Epithelial cell of proximal tubule (primary cell): ENCODE results near the gene URB2. TPM values are rescaled to one million over a fixed set of nuclear protein-coding genes. Genes with fewer than 3 reads are reported as not detected.
"Not testable (repeated sequence)": the region's sequence is repeated elsewhere in the genome, so short reads cannot be mapped to it uniquely, and the experiment has no call there.

Experiments
- DNase-seq: peaks from one replicate; pipeline ENCODE4 v3.0.0-alpha.2; 2011; ENCODE audit warnings: low read depth
- H3K4me3 ChIP-seq: 2 replicates; pipeline ENCODE4 v1.5.1; 2011; ENCODE audit warnings: low read depth, mild to moderate bottlenecking, low read length
- total RNA-seq: library from RNA; depleted of rRNA; stranded (reverse); fragments of >200 nt; gene quantifications from 2 replicates; pipeline ENCODE4 v1.2.3, GENCODE V29; 2015
- TF ChIP-seq, protein P1 (sequence below): conservative IDR thresholded peaks from 2 replicates; pipeline ENCODE4 v1.5.1; 2012; ENCODE audit warnings: low read depth, mild to moderate bottlenecking, low read length

Gene URB2
- total RNA-seq, 1 donor from 2014 or later: 10.3 TPM

DNA sequence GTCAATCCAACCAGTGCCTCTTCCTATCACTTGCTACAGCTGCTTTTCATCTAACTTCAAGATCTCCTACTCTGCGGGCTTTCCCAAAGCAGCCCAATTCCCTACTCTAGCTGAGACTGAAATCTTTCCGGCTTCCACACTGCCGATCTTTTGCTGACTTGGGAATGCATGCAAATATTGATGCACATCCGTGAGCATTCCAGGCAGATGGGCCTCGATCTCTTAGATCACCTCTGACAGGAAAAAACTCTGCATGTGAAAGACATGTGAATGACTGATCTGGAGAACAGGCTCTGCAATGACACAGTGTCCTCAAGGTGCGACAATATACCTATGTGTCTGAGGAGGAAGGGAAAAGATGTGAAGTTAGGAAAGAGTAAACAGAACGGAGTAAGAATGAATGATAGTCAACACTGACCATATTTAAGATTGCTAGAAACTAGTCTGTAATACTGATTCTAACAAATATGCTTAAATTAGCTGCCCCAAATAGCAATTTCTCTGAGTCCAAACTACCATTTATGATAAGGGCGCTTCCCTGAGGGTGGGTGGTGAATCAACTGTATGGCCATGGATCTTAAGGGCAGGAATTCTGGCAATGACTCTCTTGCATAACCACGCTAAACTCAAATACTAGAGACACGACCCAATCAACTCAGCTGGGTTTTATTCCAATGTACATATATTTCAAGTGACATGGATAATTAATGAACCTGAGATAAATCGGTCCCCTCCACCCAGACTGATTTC is 8.5 kb upstream of the URB2 start:
- no peak overlapping the region for H3K4me3 ChIP-seq
- TF ChIP-seq, protein P1, sequence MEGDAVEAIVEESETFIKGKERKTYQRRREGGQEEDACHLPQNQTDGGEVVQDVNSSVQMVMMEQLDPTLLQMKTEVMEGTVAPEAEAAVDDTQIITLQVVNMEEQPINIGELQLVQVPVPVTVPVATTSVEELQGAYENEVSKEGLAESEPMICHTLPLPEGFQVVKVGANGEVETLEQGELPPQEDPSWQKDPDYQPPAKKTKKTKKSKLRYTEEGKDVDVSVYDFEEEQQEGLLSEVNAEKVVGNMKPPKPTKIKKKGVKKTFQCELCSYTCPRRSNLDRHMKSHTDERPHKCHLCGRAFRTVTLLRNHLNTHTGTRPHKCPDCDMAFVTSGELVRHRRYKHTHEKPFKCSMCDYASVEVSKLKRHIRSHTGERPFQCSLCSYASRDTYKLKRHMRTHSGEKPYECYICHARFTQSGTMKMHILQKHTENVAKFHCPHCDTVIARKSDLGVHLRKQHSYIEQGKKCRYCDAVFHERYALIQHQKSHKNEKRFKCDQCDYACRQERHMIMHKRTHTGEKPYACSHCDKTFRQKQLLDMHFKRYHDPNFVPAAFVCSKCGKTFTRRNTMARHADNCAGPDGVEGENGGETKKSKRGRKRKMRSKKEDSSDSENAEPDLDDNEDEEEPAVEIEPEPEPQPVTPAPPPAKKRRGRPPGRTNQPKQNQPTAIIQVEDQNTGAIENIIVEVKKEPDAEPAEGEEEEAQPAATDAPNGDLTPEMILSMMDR: no peak
- DNase-seq: no peak

- TF ChIP-seq, protein P1: no peak
- DNase-seq: no peak
- H3K4me3 ChIP-seq: no peak overlapping the region
These were observed 7.0 kb upstream of the URB2 start for GRCh38 chr1:229619002-229619401.

GRCh38 chr1:229619614-229620013 is 6.4 kb upstream of the URB2 start:
- no peak for DNase-seq
- no peak overlapping the region for H3K4me3 ChIP-seq

GRCh38 chr1:229620876-229621275 is 5.2 kb upstream of the URB2 start:
- TF ChIP-seq, protein P1: no peak
- H3K4me3 ChIP-seq: no peak overlapping the region
- DNase-seq: no peak

More at GRCh38 chr1:229619614-229620013, 6.4 kb upstream of the URB2 start:
- TF ChIP-seq, protein P1: no peak

DNA sequence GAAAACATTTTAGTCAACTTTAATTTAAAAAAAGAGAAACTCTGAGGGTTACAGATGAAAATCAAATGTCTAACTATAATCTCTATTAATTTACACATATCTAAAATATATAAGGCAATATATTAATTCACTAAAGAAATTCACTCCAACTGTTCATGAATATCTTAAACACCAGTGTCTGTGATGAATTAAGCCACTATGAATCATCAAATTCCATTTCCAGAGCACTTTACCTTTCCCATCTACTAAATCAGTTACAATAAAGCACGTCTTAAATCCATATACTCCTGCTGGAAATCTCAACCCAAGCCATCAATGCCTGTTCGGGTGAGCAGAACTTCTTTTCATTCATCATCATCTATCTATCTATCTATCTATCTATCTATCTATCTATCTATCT is 4.4 kb upstream of the URB2 start:
- DNase-seq: no peak
- H3K4me3 ChIP-seq: no peak overlapping the region
- TF ChIP-seq, protein P1: no peak

DNA sequence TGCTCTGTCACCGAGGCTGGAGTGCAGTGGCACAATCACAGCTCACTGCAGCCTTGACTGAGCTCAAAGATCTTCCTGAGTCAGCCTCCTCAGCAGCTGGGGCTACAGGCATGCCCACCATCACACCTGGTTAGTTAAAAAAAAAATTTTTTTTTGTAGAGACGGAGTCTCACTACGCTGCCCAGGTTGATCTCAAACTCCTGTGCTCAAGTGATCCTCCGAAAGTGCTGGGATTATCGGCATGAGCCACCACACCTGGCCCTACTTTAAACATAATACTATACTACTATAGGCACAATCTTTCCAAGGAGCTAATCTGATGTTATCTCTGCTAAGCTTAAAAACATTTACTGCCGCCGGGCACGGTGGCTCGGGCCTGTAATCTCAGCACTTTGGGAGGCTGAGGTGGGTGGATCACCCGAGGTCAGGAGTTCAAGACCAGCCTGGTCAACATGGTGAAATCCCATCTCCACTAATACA is 3.4 kb upstream of the URB2 start:
- DNase-seq, H3K4me3 ChIP-seq: not testable (repeated sequence)

DNA sequence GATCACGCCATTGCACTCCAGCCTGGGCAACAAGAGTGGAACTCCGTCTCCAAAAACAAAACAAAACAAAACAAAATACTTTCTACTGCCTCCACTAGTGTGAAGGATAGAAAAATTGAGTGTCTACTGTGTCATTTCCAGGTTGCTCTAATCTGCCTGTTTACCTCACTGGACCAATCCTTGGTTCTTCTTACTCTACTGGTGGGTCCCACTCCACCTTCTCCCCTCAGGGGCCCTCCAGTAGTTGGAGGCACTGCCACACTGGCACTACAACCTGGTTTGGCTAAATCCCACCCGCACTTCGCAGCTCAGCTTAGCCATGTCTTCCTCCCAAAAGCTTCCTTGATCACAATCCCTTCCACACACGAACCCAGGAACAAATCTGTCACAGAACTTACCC is 2.8 kb upstream of the URB2 start:
- H3K4me3 ChIP-seq: no peak overlapping the region
- TF ChIP-seq, protein P1: no peak
- DNase-seq: no peak
